PC-3 (cell line): ENCODE data around the gene ESRP2.

Experiments used
- CTCF ChIP-seq: fragments of 300-600 bp; sonication (generic); conservative IDR thresholded peaks from 2 replicates; pipeline ENCODE4 v1.5.1; 2017; ENCODE audit warnings: antibody characterized with exemption, low read depth, mild to moderate bottlenecking, low read length
- EZH2 ChIP-seq: fragments of 300-600 bp; sonication (generic); IDR thresholded peaks from one replicate; pipeline ENCODE4 v1.6.1; 2017; ENCODE audit warnings: antibody characterized with exemption, mild to moderate bottlenecking, low read length; ENCODE audit not compliant: unreplicated experiment
- EZH2phosphoT487 ChIP-seq: fragments of 300-600 bp; sonication (generic); IDR thresholded peaks from 2 replicates; pipeline ENCODE4 v1.6.1; 2018; ENCODE audit warnings: mild to moderate bottlenecking, antibody characterized with exemption, low read length, borderline replicate concordance

- TF ChIP-seq CTCF (no peak), EZH2phosphoT487 (no peak), EZH2 (no peak)
Measured at GRCh38 chr16:68250951-68251350, 15.0 kb upstream of the ESRP2 start.
